ENCODE measurements around the gene TSC22D2. TPM values are rescaled to one million over a fixed set of nuclear protein-coding genes. Genes with fewer than 3 reads are reported as not detected.

Gene TSC22D2
- total and polyA plus RNA-seq, 2 experiments from 2014 or later: 11.5 to 27.5 TPM

- Histone ChIP-seq H3K9me2 (ENCODE audit: insufficient read depth) (no peaks in the 10 kb centered on the region), H3F3A (ENCODE audit: insufficient read depth) (no peaks in the 10 kb centered on the region), H3K9ac (no peak overlapping the region), H3K79me2 (ENCODE audit: insufficient read depth) (no peaks in the 10 kb centered on the region), H4K20me1 (ENCODE audit: insufficient read depth) (no peaks in the 10 kb centered on the region), H3K4me1 (ENCODE audit: insufficient read depth) (no peaks in the 10 kb centered on the region), H3K27ac (no peak overlapping the region), H3K36me3 (ENCODE audit: low read depth) (no peaks in the 10 kb centered on the region), H2AFZ (no peak overlapping the region), H3K4me3 (no peak overlapping the region), H3K4me2 (ENCODE audit: unreplicated experiment) (no peak overlapping the region), H3K9me3 (ENCODE audit: low read depth) (no peaks in the 10 kb centered on the region), H3K27me3 (replicated peaks; ENCODE audit: insufficient read depth) (no peaks in the 10 kb centered on the region)
- 95 to 98% methylated on average over 5 of the region's 5 CpGs for WGBS, 2 experiments (ENCODE audit: low coverage in 1 of 2, low lambda C conversion rate in 2 of 2, missing lambda C conversion rate in 2 of 2)
- no peak for TF ChIP-seq EZH2phosphoT487 (IDR thresholded peaks at IDR 0.05; ENCODE audit: insufficient read depth, low read depth)
- no peak for TF ChIP-seq EZH2 (IDR thresholded peaks at IDR 0.05; ENCODE audit: insufficient read depth, poor library complexity, severe bottlenecking)
- no peak for DNase-seq
- in situ Hi-C loops (cut with MboI): loop anchor here (10.0 kb wide), 1 partner anchor 549 kb away; no protein-coding TSS in a partner anchor
Observed at GRCh38 chr3:150503402-150504099, 95.5 kb downstream of the TSC22D2 start.

- Histone ChIP-seq H3K79me2 (ENCODE audit: insufficient read depth) (no peaks in the 10 kb centered on the region), H3K4me2 (ENCODE audit: unreplicated experiment) (no peak overlapping the region), H3K27me3 (replicated peaks; ENCODE audit: insufficient read depth) (no peaks in the 10 kb centered on the region), H3F3A (ENCODE audit: insufficient read depth) (no peaks in the 10 kb centered on the region), H3K36me3 (ENCODE audit: low read depth) (no peaks in the 10 kb centered on the region), H3K9ac (no peak overlapping the region), H3K9me2 (ENCODE audit: insufficient read depth) (no peaks in the 10 kb centered on the region), H4K20me1 (ENCODE audit: insufficient read depth) (no peaks in the 10 kb centered on the region), H3K4me3 (no peak overlapping the region), H3K9me3 (ENCODE audit: low read depth) (no peaks in the 10 kb centered on the region), H2AFZ (no peak overlapping the region), H3K27ac (no peak overlapping the region), H3K4me1 (ENCODE audit: insufficient read depth) (no peaks in the 10 kb centered on the region)
- TF ChIP-seq EZH2 (IDR thresholded peaks at IDR 0.05; ENCODE audit: insufficient read depth, poor library complexity, severe bottlenecking): no peak
- no peak for TF ChIP-seq EZH2phosphoT487 (IDR thresholded peaks at IDR 0.05; ENCODE audit: insufficient read depth, low read depth)
- in situ Hi-C loops (cut with MboI): loop anchor here (10.0 kb wide), 1 partner anchor 550 kb away; no protein-coding TSS in a partner anchor
- no peak for DNase-seq
- WGBS, 2 experiments (ENCODE audit: low coverage in 1 of 2, low lambda C conversion rate in 2 of 2, missing lambda C conversion rate in 2 of 2): 73 to 78% methylated on average over 3 of the region's 3 CpGs
Observed at GRCh38 chr3:150504483-150504882, 96.4 kb downstream of the TSC22D2 start.

- H3K4me3 ChIP-seq: no peak overlapping the region
- no peaks in the 10 kb centered on the region for H4K20me1 ChIP-seq (ENCODE audit: insufficient read depth)
- H3K9me3 ChIP-seq (ENCODE audit: low read depth): no peaks in the 10 kb centered on the region
- H3K79me2 ChIP-seq (ENCODE audit: insufficient read depth): no peaks in the 10 kb centered on the region
- H3K27me3 ChIP-seq (replicated peaks; ENCODE audit: insufficient read depth): no peaks in the 10 kb centered on the region
- TF ChIP-seq EZH2 (IDR thresholded peaks at IDR 0.05; ENCODE audit: insufficient read depth, poor library complexity, severe bottlenecking): no peak
- no peak for TF ChIP-seq EZH2phosphoT487 (IDR thresholded peaks at IDR 0.05; ENCODE audit: insufficient read depth, low read depth)
- no peak overlapping the region for H3K9ac ChIP-seq
- no peak overlapping the region for H2AFZ ChIP-seq
- no peak overlapping the region for H3K4me2 ChIP-seq (ENCODE audit: unreplicated experiment)
- H3K9me2 ChIP-seq (ENCODE audit: insufficient read depth): no peaks in the 10 kb centered on the region; the same call in 1 of the 2 replicates
- H3K36me3 ChIP-seq (ENCODE audit: low read depth): no peaks in the 10 kb centered on the region
- no peaks in the 10 kb centered on the region for H3K4me1 ChIP-seq (ENCODE audit: insufficient read depth)
- in situ Hi-C loops (cut with MboI): loop anchor here (10.0 kb wide), 1 partner anchor 554 kb away; no protein-coding TSS in a partner anchor
- H3F3A ChIP-seq (ENCODE audit: insufficient read depth): no peaks in the 10 kb centered on the region
- no peak for DNase-seq
- H3K27ac ChIP-seq: no peak overlapping the region
Observed at GRCh38 chr3:150508401-150508800, 100.3 kb downstream of the TSC22D2 start.

- no peak for TF ChIP-seq EZH2 (IDR thresholded peaks at IDR 0.05; ENCODE audit: insufficient read depth, poor library complexity, severe bottlenecking)
- no peak for TF ChIP-seq EZH2phosphoT487 (IDR thresholded peaks at IDR 0.05; ENCODE audit: insufficient read depth, low read depth)
- 75 to 87% methylated on average over 2 of the region's 2 CpGs for WGBS, 2 experiments (ENCODE audit: low coverage in 1 of 2, low lambda C conversion rate in 2 of 2, missing lambda C conversion rate in 2 of 2)
- Histone ChIP-seq H2AFZ (no peak overlapping the region), H3K36me3 (ENCODE audit: low read depth) (no peaks in the 10 kb centered on the region), H3K4me3 (no peak overlapping the region), H3K4me2 (ENCODE audit: unreplicated experiment) (no peak overlapping the region), H3K9me3 (ENCODE audit: low read depth) (no peaks in the 10 kb centered on the region), H3K9me2 (ENCODE audit: insufficient read depth) (no peaks in the 10 kb centered on the region; the same call in 1 of the 2 replicates), H3K9ac (no peak overlapping the region), H3K27me3 (replicated peaks; ENCODE audit: insufficient read depth) (no peaks in the 10 kb centered on the region), H3K27ac (no peak overlapping the region), H3K79me2 (ENCODE audit: insufficient read depth) (no peaks in the 10 kb centered on the region), H3K4me1 (ENCODE audit: insufficient read depth) (no peaks in the 10 kb centered on the region), H3F3A (ENCODE audit: insufficient read depth) (no peaks in the 10 kb centered on the region), H4K20me1 (ENCODE audit: insufficient read depth) (no peaks in the 10 kb centered on the region)
- in situ Hi-C loops (cut with MboI): loop anchor here (10.0 kb wide), 1 partner anchor 555 kb away; no protein-coding TSS in a partner anchor
- DNase-seq: no peak
Observed at GRCh38 chr3:150509780-150510179, 101.7 kb downstream of the TSC22D2 start.

Measured in GM23248 (cell line).